NCI-H2196 treated with DMSO at 0.1 percent for 48 hours (cell line): ENCODE results near the gene LDB3.

ENCODE experiments used
- DNase-seq: peaks from one replicate; lab custom pipeline; 2025; ENCODE audit not compliant: unreplicated experiment; lab: John Stamatoyannopoulos, UW

The LDB3 gene

GRCh38 chr10:86651021-86651471, 17.3 kb upstream of the LDB3 start:
- no peak for DNase-seq

DNA sequence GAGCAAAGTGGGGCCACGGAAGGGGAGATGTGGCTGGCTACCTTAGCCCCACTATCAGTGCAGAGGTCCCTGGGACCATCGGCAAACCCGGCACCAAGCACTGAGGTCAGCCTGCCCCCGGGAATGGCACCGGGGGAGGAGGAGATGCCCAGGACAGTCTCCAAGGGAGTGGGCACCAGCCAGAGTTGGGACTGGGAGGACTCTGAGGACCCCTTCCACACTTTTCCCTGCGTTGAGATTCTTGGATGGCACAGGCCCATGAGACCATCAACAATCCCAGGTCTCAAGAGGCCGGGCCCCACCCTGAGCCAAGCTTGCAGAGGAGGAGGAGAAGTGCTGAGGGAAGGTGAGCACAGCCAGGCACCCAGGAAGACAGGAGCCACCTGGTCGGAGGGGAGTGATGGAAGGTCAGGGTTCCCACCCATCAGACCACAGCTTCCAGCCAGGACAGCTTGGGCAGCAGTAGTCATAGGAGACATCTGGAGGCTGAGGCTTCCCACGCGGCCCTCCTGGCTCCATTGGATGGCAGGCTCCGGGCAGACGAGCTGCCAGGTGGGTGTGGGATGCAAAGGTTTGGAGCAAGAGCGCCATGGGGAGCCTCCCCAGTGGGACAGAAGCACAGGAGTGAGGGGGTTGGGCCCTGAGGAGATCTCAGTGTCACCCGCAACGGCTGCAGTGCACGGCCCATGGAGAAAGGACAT, 16.5 kb upstream of the LDB3 start:
- no peak for DNase-seq

DNA sequence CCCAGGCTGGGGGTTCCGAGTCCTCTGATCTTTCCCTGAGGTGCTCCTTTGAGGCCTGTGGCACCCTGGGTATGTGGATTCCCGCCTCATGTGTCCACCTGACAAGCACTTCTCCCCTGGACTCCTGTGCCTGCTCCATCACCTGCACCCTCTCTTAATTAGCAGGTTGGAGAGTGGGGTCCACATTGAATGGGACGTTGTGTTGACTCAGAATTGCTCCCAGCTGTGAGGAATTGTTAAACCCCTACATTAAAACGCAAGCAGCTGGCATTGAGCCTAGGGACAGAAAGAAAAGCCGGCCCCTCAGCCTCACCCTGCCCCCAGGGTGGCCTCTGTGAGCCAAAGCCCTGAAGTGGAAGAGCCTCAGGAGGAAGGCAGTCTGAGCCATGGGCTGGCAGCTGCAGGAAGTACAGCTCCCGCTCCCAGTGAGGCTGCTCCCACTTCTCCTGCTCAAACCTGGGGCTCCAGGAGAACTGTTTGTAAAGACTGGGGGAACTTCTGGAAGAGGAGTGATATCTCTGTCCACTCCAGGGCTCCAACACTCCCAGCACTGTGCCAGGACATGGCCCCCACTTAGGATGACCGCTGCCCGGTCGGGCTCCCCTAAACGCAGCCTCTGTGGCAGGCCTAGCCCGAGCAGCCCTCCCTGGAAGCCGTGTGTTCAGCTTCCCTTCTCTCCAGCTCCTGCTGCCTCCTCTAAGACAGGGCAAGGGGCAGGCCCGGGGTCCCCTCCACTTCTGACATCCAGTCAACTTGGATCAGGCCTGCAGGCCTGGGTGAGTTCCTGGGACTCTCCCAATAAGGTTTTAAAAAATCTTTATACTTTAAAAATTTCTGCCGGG, 15.7 kb upstream of the LDB3 start:
- DNase-seq: peak; percentile 37

GRCh38 chr10:86653379-86653778, 14.9 kb upstream of the LDB3 start:
- DNase-seq: no peak

DNA sequence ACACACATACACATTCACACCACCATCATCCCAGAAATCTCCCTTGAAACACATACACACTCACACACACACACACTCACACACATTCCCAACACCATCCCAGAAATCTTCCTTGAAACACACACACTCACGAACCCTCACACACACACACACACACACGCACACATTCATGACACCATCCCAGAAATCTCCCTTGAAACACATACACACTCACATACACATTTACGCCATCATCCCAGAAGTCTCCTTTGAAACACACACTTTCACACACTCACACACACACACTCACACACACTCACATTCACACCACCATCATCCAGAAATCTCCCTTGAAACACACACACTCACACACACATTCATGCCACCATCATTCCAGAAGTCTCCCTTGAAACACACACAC, 14.3 kb upstream of the LDB3 start:
- no peak for DNase-seq

- no peak for DNase-seq
Measured at GRCh38 chr10:86654411-86655172, 13.7 kb upstream of the LDB3 start, which contains the start of gene OPN4. TSS of gene OPN4 (plus strand) at chr10:86654547. CDS start at chr10:86654784, 237 bp downstream.

DNA sequence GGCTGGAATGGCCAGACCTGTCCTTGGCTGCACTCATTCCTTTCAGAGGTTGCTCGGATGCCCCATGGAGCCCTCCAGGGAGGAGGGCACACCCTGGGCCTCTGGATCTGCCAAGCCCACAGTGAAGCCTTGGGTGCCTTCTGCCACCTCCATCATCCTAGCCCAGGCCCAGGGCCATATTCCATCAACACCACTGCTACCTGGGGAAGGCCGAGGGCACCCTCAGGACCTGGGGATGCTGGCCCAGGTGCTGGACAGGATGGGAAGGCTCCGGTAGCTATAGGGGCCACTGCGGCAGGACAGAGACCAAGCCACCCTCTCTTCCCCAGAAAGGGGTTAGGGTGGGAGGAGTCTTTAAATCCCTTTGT, 13.2 kb upstream of the LDB3 start:
- DNase-seq: no peak

DNA sequence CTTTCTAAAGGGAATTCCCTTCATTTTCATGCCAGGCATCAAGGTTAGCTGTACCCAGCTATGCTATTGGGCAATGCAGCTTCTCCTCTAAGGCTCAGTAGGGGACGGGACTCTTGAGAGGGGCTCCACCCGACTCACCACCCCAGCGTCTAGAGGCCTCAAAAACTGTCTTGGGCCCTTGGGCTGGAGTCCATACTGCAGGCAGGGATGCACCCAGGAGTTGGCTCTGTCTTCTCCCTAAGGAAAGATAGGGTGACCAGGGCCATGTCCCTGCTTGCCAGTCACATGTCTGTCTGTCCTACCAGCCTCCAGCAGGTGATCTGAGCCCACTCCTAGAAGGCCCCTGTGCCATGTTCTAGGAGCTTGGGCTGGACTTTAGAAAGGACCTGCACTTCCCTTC, 12.7 kb upstream of the LDB3 start:
- DNase-seq: no peak

GRCh38 chr10:86657011-86657395, 11.3 kb upstream of the LDB3 start:
- no peak for DNase-seq

DNA sequence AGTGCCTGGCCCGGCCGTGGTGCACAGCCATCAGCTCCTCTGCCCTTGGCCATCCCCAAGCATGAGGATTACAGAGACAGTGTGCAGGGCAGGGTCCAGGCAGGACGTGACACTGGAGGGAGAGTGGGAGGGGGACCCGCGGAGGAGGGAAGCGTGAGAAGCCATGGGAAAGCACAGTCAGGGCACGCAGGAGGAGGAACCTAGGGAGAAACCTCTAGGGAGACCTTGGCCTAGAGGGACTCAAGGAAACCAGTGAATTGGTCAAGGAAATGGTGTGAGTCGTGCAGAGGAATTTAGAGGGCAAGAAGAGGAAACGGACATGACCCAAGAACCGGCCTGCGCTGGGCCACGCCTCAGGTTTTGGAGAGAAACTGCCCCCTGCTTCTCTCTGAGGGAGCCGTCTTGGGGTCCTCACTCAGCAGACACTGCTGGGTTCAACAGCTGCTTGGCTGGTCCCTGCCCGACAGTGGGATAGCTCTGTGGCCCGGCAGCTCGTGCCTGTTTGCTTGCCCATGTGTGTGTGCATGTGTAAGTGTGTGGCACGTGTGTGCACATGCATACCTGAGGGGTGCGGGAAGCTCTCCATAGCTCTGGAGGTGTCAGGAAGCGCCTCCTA, 10.8 kb upstream of the LDB3 start:
- DNase-seq: no peak

DNA sequence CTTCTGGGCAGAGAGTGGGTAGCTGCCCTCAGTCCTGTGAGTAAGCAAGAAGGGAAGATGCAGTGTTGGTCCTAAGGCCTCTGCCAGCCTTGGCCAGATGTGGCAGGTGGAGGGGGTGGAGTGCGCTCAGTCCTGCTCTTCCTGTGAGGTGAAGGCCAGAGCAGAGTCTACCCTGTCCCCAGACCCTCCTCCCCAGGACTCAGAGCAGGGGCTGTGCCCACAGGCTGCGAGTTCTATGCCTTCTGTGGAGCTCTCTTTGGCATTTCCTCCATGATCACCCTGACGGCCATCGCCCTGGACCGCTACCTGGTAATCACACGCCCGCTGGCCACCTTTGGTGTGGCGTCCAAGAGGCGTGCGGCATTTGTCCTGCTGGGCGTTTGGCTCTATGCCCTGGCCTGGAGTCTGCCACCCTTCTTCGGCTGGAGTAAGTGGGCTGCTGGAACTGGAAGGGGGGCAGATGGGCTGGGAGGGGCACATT, 10.0 kb upstream of the LDB3 start:
- no peak for DNase-seq

DNA sequence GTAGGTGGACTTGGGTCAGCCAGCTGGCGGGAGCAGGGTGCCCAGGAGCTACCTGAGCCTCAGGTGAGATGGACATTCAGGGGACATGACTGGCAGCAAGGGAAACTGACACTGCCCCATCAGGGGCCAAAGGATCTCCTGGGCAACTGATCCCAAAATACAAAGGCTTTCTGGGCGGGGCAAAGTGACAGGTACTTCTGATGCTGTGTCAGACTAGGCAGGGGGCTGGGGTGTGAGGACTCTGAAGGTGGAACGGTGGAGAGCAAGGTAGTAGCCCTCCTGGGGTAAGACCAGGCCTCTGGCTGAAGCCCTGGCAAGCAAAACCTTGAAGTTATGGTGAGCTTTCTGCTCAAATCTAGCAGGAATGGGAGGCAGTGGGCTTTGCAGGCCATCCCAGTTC, 9.6 kb upstream of the LDB3 start:
- DNase-seq: no peak

GRCh38 chr10:86659161-86659691, 9.1 kb upstream of the LDB3 start:
- DNase-seq: no peak

DNA sequence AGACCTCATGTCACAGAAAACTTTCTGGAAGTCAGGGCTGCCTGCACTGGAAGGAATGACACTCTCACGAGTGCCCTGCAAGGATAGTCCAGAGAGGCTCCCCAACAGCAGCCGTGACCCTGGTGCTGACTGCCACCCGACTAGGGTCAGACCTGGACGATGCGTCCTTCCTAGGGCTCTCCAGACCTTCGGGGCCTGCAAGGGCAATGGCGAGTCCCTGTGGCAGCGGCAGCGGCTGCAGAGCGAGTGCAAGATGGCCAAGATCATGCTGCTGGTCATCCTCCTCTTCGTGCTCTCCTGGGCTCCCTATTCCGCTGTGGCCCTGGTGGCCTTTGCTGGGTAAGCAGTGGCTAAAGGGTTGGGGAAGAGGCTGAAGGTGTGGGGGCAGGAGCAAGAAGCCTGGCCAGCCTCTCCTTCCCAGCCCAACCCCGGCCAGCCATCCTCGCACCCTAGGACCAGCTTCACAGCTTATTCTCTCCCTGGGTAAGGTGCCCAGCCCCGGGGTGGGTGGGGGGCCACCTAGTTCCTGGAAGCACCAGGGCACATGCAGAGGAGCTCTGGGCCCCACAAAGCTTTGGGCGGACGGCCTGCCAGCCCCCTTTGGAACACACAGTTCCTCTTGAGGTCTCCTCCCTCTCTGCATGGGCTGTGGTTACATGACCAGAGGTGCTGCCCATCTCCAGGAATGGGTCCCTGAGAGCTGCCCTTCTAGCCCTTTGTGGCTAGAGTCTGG, 8.4 kb upstream of the LDB3 start:
- no peak for DNase-seq

- no peak for DNase-seq
Measured at GRCh38 chr10:86661161-86662025, 6.9 kb upstream of the LDB3 start.

DNA sequence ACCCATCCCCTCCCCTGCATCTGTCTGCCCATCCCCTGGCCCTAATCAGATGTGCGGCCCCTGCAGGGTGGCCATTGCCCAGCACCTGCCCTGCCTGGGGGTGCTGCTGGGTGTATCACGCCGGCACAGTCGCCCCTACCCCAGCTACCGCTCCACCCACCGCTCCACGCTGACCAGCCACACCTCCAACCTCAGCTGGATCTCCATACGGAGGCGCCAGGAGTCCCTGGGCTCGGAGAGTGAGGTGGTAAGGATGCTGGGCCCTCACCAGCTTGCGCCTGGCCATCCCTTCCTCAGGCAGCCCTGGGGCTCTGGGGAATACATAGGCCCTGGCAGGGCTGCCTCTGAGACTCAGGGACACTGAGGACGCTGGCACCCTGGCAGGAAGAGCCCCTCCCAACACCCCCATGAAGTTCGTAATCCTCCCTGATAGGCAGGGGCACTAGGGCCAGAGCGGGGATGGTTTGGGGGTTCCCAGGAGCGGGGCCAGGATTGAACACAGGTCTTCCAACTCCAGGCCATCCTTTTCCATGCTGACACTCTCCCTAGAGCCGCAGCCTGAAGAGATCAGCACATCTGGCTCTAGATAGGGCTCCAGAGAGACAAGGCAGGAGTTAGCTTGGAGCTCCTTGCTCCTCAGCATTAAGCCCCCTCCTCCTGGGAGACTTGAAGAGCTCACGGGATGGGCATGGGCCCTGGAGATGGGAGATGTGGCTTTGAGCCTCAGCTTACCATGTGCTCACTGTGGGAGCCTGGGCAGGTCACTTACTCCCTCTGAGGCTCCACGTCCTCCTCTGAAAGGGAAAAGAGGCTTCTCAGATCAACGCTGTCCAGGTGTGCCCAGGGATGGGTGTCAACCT, 5.9 kb upstream of the LDB3 start:
- DNase-seq: no peak

- no peak for DNase-seq
Measured at GRCh38 chr10:86663046-86663345, 5.3 kb upstream of the LDB3 start.

DNA sequence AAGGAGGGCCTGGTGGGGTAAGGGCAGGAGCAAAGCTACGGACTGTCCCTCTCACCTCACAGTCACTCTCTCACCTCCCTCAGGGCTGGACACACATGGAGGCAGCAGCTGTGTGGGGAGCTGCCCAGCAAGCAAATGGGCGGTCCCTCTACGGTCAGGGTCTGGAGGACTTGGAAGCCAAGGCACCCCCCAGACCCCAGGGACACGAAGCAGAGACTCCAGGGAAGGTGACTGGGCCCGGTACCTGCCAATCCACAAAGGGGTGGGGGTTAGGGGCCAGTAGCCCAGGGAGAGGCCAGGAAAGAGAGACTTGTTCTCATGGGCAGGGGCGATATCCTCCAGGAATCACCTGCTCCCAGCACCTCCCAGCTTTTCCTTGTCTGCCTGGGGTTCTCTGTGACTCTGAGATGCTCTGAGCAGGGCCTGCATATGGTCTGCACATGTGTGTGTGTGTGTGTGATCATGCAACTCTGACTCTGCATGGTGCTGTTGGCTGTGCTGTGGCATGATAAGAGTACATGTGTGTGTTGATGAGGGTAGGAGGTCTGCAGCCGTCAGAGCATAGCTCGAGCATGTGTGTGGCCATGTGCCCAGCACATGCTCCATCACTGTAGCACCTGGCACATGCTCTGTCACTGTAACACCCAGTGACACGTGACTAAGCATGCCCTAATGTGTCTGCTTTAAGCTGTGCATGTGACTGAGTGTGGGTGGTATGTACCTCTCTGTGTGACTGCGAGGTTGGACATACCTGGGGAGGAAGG, 4.6 kb upstream of the LDB3 start:
- no peak for DNase-seq
